Sigmoid colon (tissue), 4 donors: Measurements from ENCODE around the gene SERPINA9.

Source experiments
- CTCF ChIP-seq, 4 experiments: fragments of 450-650 bp in 3 of 4; fragments of 200-600 bp in 1 of 4; IDR thresholded peaks; one replicate each; pipeline ENCODE4 v1.5.1; 2016 to 2019; ENCODE audit warnings: antibody characterized with exemption in 4 of 4, mild to moderate bottlenecking in 3 of 4, moderate library complexity in 2 of 4
- POLR2AphosphoS5 ChIP-seq, 4 donors: sonication (generic); formaldehyde crosslinking; IDR thresholded peaks; one replicate each; pipeline ENCODE4 v1.6.1; 2017; ENCODE audit warnings: antibody characterized with exemption in 4 of 4

GRCh38 chr14:94445003-94445402, 31.0 kb downstream of the SERPINA9 start:
- no peak for TF ChIP-seq CTCF (IDR thresholded peaks at IDR 0.05)
- no peak for TF ChIP-seq POLR2AphosphoS5 (IDR thresholded peaks at IDR 0.05)
